MCF 10A (cell line): ENCODE results near the gene PDS5A. TPM values are rescaled to one million over a fixed set of nuclear protein-coding genes. Genes with fewer than 3 reads are reported as not detected.
"Not testable (repeated sequence)": the region's sequence is repeated elsewhere in the genome, so short reads cannot be mapped to it uniquely, and the experiment has no call there.

ENCODE experiments used
- Bru-seq: library from RNA; stranded (reverse); fragments of 400-500 nt; gene quantifications from one replicate; lab custom pipeline; 2021; lab: Mats Ljungman, UMichigan
- BruChase-seq, 2 experiments: library from RNA; stranded (reverse); fragments of 400-500 nt; gene quantifications; one replicate each; lab custom pipeline; 2021; lab: Mats Ljungman, UMichigan
- BruUV-seq: library from RNA; stranded (reverse); fragments of 400-500 nt; replicated peaks from 2 replicates; lab custom pipeline; 2021; lab: Mats Ljungman, UMichigan
- CTCF ChIA-PET: fragments of 300-600 bp; sonication (Branson Sonifier 250); formaldehyde crosslinking; extraction: SDS; loops from one replicate; lab custom pipeline; 2021; ENCODE audit warnings: antibody characterized with exemption, inconsistent platforms; lab: Yijun Ruan, JAX
- POLR2A ChIA-PET: fragments of 300-600, 350-650 bp; sonication (Branson Sonifier 250); formaldehyde crosslinking; extraction: SDS; loops from one replicate; lab custom pipeline; 2020; ENCODE audit warnings: antibody characterized with exemption, inconsistent platforms; lab: Yijun Ruan, JAX
- DNase-seq: peaks from one replicate; pipeline ENCODE4 v3.0.0-alpha.2; 2018; ENCODE audit not compliant: unreplicated experiment
- H3K27ac Mint-ChIP-seq: one replicate; pipeline ENCODE4 v1.8.0; 2022; ENCODE audit warnings: mild to moderate bottlenecking, low read depth, mixed read lengths; ENCODE audit not compliant: unreplicated experiment
- H3K27me3 Mint-ChIP-seq: one replicate; pipeline ENCODE4 v1.8.0; 2022; ENCODE audit warnings: mixed read lengths; ENCODE audit not compliant: insufficient read depth, unreplicated experiment
- H3K36me3 Mint-ChIP-seq: one replicate; pipeline ENCODE4 v1.8.0; 2022; ENCODE audit warnings: mild to moderate bottlenecking, moderate library complexity, mixed read lengths; ENCODE audit not compliant: insufficient read depth, unreplicated experiment
- H3K4me1 Mint-ChIP-seq: one replicate; pipeline ENCODE4 v1.8.0; 2022; ENCODE audit warnings: mixed read lengths; ENCODE audit not compliant: insufficient read depth, unreplicated experiment
- H3K4me3 Mint-ChIP-seq: one replicate; pipeline ENCODE4 v1.8.0; 2022; ENCODE audit warnings: mild to moderate bottlenecking, moderate library complexity, mixed read lengths; ENCODE audit not compliant: unreplicated experiment
- H3K9me3 Mint-ChIP-seq: one replicate; pipeline ENCODE4 v1.8.0; 2022; ENCODE audit warnings: mixed read lengths; ENCODE audit not compliant: unreplicated experiment
- CTCF ChIP-seq: fragments of 200-600 bp; IDR thresholded peaks from one replicate; pipeline ENCODE4 v1.8.0; 2022; ENCODE audit warnings: antibody characterized with exemption, mild to moderate bottlenecking; ENCODE audit not compliant: unreplicated experiment
- intact Hi-C: fragments of 100-400 bp; cut with micrococcal nuclease; formaldehyde crosslinking; loops from 2 replicates; pipeline ENCODE4 v1.14.1; 2022
- long read RNA-seq: library from polyadenylated mRNA; stranded (forward); transcript quantifications from one replicate; pipeline ENCODE4 v2.0.0, GENCODE V29; 2022
- total RNA-seq: library from RNA; stranded (reverse); gene quantifications from 2 replicates; pipeline ENCODE4 v1.2.3, GENCODE V29; 2022

The PDS5A gene
- total RNA-seq (86.8 and 95.2 TPM in 2 replicates), Bru-seq, nascent RNA (percentile 89 among the genes with signal in this experiment), BruChase-seq, experiment 1, labeled RNA remaining after a 6-hour chase (percentile 92 among the genes with signal in this experiment), BruChase-seq, experiment 2, labeled RNA remaining after a 2-hour chase (percentile 91 among the genes with signal in this experiment)
- long read RNA-seq, full-length matches to known transcripts: 68 of 127 reads
- long read RNA-seq, partial matches to known transcripts: 17 of 127 reads
- long read RNA-seq, other reads (novel, unspliced or antisense): 42 of 127 reads

- CTCF ChIA-PET: interaction anchor here (0.5 to 2.2 kb wide), 39 partner anchors 8 to 871 kb away, joined by 3 to 12 read pairs (median 3); partner anchors contain the start of gene UBE2K
- intact Hi-C loops: loop anchor here (1.0 to 5.0 kb wide), 4 partner anchors 45 to 340 kb away; partner anchors contain the start of gene SMIM14
- peak; percentile 83 for TF ChIP-seq CTCF
- H3K27me3 Mint-ChIP-seq: no peaks in the 10 kb centered on the region
- no TSS peak for BruUV-seq
- H3K27ac Mint-ChIP-seq: peak within 1 kb of the TSS; percentile 83
- POLR2A ChIA-PET: interaction anchor here (0.7 to 2.3 kb wide), 14 partner anchors 7 to 1118 kb away, joined by 3 to 16 read pairs (median 4); partner anchors contain the start of genes N4BP2, SMIM14 and UBE2K
- DNase-seq: peak; percentile 91
- peak within 1 kb of the TSS; percentile 82 for H3K4me3 Mint-ChIP-seq
- peaks cover 6% of the 10 kb centered on the region for H3K4me1 Mint-ChIP-seq
- peaks cover 36% of the 10 kb centered on the region for H3K36me3 Mint-ChIP-seq
- no peaks in the 10 kb centered on the region for H3K9me3 Mint-ChIP-seq
Observed at GRCh38 chr4:39977489-39978377, at the start of gene PDS5A. Gene PDS5A (minus strand): TSS chr4:39977911. CDS start chr4:39976577, 1,334 bp downstream.

GRCh38 chr4:40024049-40024448, 46.3 kb upstream of the PDS5A start:
- peak overlapping the region; percentile 13 for H3K27ac Mint-ChIP-seq
- ChIA-PET CTCF (interaction anchor here (0.6 to 0.8 kb wide), 2 partner anchors 31 to 705 kb away, joined by 3 read pairs; no protein-coding TSS in a partner anchor), POLR2A (interaction anchor here (0.7 to 0.9 kb wide), 2 partner anchors 32 to 277 kb away, joined by 3 to 4 read pairs; partner anchors contain the start of gene N4BP2)
- H3K36me3 Mint-ChIP-seq, intact Hi-C loops, BruUV-seq, H3K27me3 Mint-ChIP-seq, H3K9me3 Mint-ChIP-seq, H3K4me1 Mint-ChIP-seq, DNase-seq, H3K4me3 Mint-ChIP-seq: not testable (repeated sequence)

GRCh38 chr4:40021116-40021515, 43.4 kb upstream of the PDS5A start:
- BruUV-seq, H3K4me1 Mint-ChIP-seq, intact Hi-C loops, H3K27me3 Mint-ChIP-seq, DNase-seq, H3K4me3 Mint-ChIP-seq, H3K36me3 Mint-ChIP-seq, H3K9me3 Mint-ChIP-seq: not testable (repeated sequence)
- POLR2A ChIA-PET: interaction anchor here (1.7 to 1.9 kb wide), 2 partner anchors 14 to 35 kb away, joined by 6 to 7 read pairs; partner anchors contain the start of gene N4BP2
- H3K27ac Mint-ChIP-seq: peak overlapping the region; percentile 91
- CTCF ChIA-PET: interaction anchor here (0.6 to 1.3 kb wide), 3 partner anchors 26 to 585 kb away, joined by 3 read pairs; no protein-coding TSS in a partner anchor

- no peak for DNase-seq
- ChIA-PET POLR2A (interaction anchor here (0.6 to 1.9 kb wide), 2 partner anchors 16 to 36 kb away, joined by 3 to 7 read pairs; partner anchors contain the start of gene N4BP2), CTCF (interaction anchor here (0.5 to 0.9 kb wide), 3 partner anchors 40 to 584 kb away, joined by 3 read pairs; no protein-coding TSS in a partner anchor)
- Mint-ChIP-seq H3K4me1 (peaks cover 6% of the 10 kb centered on the region), H3K27ac (no peak overlapping the region), H3K27me3 (no peaks in the 10 kb centered on the region), H3K36me3 (peaks cover 4% of the 10 kb centered on the region), H3K9me3 (no peaks in the 10 kb centered on the region), H3K4me3 (no peak overlapping the region)
- intact Hi-C loops: no loop called here
- no peak for TF ChIP-seq CTCF
- BruUV-seq: no TSS peak
Observed at GRCh38 chr4:40020221-40020620, 42.5 kb upstream of the PDS5A start.
